GM18520 (cell line): ENCODE results near the gene STIMATE.

ENCODE experiments used
- ATAC-seq: cut with Tn5 transposase; IDR thresholded peaks from one replicate; pipeline ENCODE4 v1.9.1; 2021; ENCODE audit not compliant: unreplicated experiment

STIMATE gene

GRCh38 chr3:52824037-52824436 lies 73.3 kb downstream of the STIMATE start:
- no peak for ATAC-seq

GRCh38 chr3:52822363-52822762 lies 75.0 kb downstream of the STIMATE start:
- no peak for ATAC-seq

GRCh38 chr3:52820736-52821135 lies 76.6 kb downstream of the STIMATE start:
- no peak for ATAC-seq

GRCh38 chr3:52819936-52820335 lies 77.4 kb downstream of the STIMATE start:
- no peak for ATAC-seq

GRCh38 chr3:52817860-52818259 lies 79.5 kb downstream of the STIMATE start:
- ATAC-seq, result no peak

GRCh38 chr3:52817221-52817620 lies 80.1 kb downstream of the STIMATE start:
- no peak for ATAC-seq

- ATAC-seq, result no peak
These were observed 80.7 kb downstream of the STIMATE start for GRCh38 chr3:52816654-52817053.

GRCh38 chr3:52816199-52816598 lies 81.1 kb downstream of the STIMATE start:
- no peak for ATAC-seq

GRCh38 chr3:52813810-52814209 lies 83.5 kb downstream of the STIMATE start:
- no peak for ATAC-seq

- ATAC-seq, result no peak
These were observed 85.8 kb downstream of the STIMATE start for GRCh38 chr3:52811452-52812011.

- ATAC-seq, result no peak
These were observed 86.4 kb downstream of the STIMATE start for GRCh38 chr3:52810923-52811322.

- ATAC-seq, result no peak
These were observed 87.5 kb downstream of the STIMATE start for GRCh38 chr3:52809662-52810377.

GRCh38 chr3:52809149-52809548 lies 88.2 kb downstream of the STIMATE start:
- ATAC-seq, result no peak

- no peak for ATAC-seq
These were observed 91.9 kb downstream of the STIMATE start for GRCh38 chr3:52805270-52806039.

- ATAC-seq, result no peak
These were observed 95.5 kb downstream of the STIMATE start for GRCh38 chr3:52801839-52802238.

- no peak for ATAC-seq
These were observed 97.3 kb downstream of the STIMATE start for GRCh38 chr3:52800079-52800478.

GRCh38 chr3:52798978-52799476 lies 98.3 kb downstream of the STIMATE start:
- no peak for ATAC-seq

- ATAC-seq, result no peak
These were observed 98.9 kb downstream of the STIMATE start for GRCh38 chr3:52798376-52798977.

GRCh38 chr3:52796411-52796810 lies 100.9 kb downstream of the STIMATE start:
- no peak for ATAC-seq

- no peak for ATAC-seq
These were observed 101.9 kb downstream of the STIMATE start for GRCh38 chr3:52795298-52795900.

- no peak for ATAC-seq
These were observed 102.7 kb downstream of the STIMATE start, which contains the start of gene ITIH3 for GRCh38 chr3:52794612-52795099. ITIH3 (plus strand) TSS chr3:52794796; CDS start chr3:52794804, 8 bp downstream.
